Measurements from ENCODE around the gene THBS4.

Gene THBS4

GRCh38 chr5:80048084-80048780 lies 13.1 kb downstream of the THBS4 start:
- no peaks in the 10 kb centered on the region for H3K27me3 ChIP-seq (ENCODE audit: control insufficient read depth, low read length)
- no peaks in the 10 kb centered on the region for H3K9me2 ChIP-seq (replicated peaks; ENCODE audit: control insufficient read depth, low read length)
- H3K36me3 ChIP-seq (ENCODE audit: control insufficient read depth, low read length) = no peaks in the 10 kb centered on the region
- no peaks in the 10 kb centered on the region for H4K20me1 ChIP-seq (ENCODE audit: control insufficient read depth, insufficient read depth, low read depth, low read length)
- H3K27ac ChIP-seq (ENCODE audit: low read depth, low read length) = no peak overlapping the region
- H3K9me3 ChIP-seq (ENCODE audit: control insufficient read depth, insufficient read depth, low read length) = no peaks in the 10 kb centered on the region
- no peak overlapping the region for H3K4me2 ChIP-seq (ENCODE audit: low read length)
- H3F3A ChIP-seq (ENCODE audit: control insufficient read depth, insufficient read depth) = no peaks in the 10 kb centered on the region
- no peaks in the 10 kb centered on the region for H3K79me2 ChIP-seq (ENCODE audit: control insufficient read depth, low read length)
- no peaks in the 10 kb centered on the region for H3K4me1 ChIP-seq (ENCODE audit: control insufficient read depth, low read length)
- no peak overlapping the region for H3K4me3 ChIP-seq (ENCODE audit: low read length)
- TF ChIP-seq CTCF (IDR thresholded peaks at IDR 0.05; ENCODE audit: low read depth, low read length, poor library complexity, severe bottlenecking) (no peak), EZH2phosphoT487 (IDR thresholded peaks at IDR 0.05; ENCODE audit: borderline replicate concordance, low read length) (no peak)

- Histone ChIP-seq H3K4me2 (ENCODE audit: low read length) (no peak overlapping the region), H3K27ac (ENCODE audit: low read depth, low read length) (no peak overlapping the region), H3K36me3 (ENCODE audit: control insufficient read depth, low read length) (no peaks in the 10 kb centered on the region), H3K9me2 (replicated peaks; ENCODE audit: control insufficient read depth, low read length) (no peaks in the 10 kb centered on the region), H3K79me2 (ENCODE audit: control insufficient read depth, low read length) (no peaks in the 10 kb centered on the region), H3K4me1 (ENCODE audit: control insufficient read depth, low read length) (no peaks in the 10 kb centered on the region), H3K27me3 (ENCODE audit: control insufficient read depth, low read length) (no peaks in the 10 kb centered on the region), H4K20me1 (ENCODE audit: control insufficient read depth, insufficient read depth, low read depth, low read length) (no peaks in the 10 kb centered on the region), H3K4me3 (ENCODE audit: low read length) (no peak overlapping the region), H3K9me3 (ENCODE audit: control insufficient read depth, insufficient read depth, low read length) (no peaks in the 10 kb centered on the region), H3F3A (ENCODE audit: control insufficient read depth, insufficient read depth) (no peaks in the 10 kb centered on the region)
- TF ChIP-seq CTCF (IDR thresholded peaks at IDR 0.05; ENCODE audit: low read depth, low read length, poor library complexity, severe bottlenecking) = no peak
- no peak for TF ChIP-seq EZH2phosphoT487 (IDR thresholded peaks at IDR 0.05; ENCODE audit: borderline replicate concordance, low read length)
Observed at GRCh38 chr5:80052464-80052863, 17.3 kb downstream of the THBS4 start.

DNA sequence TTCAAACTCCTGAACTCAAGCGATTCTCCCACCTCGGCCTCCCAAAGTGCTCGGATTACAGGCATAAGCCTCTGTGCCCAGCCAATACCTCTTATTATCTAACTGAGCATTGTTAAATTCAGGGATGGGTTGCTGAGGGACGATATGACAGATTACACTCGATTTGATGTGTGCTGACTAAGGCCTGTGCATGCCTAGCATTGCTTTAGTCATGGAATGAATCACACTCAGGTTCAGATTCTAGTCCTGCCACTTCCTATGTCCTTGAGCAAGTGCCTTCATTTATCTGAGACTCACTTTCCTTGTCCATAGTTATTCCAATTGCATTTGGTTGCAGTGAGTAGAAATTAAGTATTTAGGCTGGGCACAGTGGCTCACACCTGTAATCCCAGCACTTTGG lies 19.5 kb downstream of the THBS4 start:
- H3K9me3 ChIP-seq (ENCODE audit: control insufficient read depth, insufficient read depth, low read length) = no peaks in the 10 kb centered on the region

More for the DNA sequence above, 19.5 kb downstream of the THBS4 start:
- no peak overlapping the region for H3K27ac ChIP-seq (ENCODE audit: low read depth, low read length)
- no peaks in the 10 kb centered on the region for H3K9me2 ChIP-seq (replicated peaks; ENCODE audit: control insufficient read depth, low read length)
- no peaks in the 10 kb centered on the region for H3F3A ChIP-seq (ENCODE audit: control insufficient read depth, insufficient read depth)
- H3K4me3 ChIP-seq (ENCODE audit: low read length) = no peak overlapping the region
- no peaks in the 10 kb centered on the region for H3K4me1 ChIP-seq (ENCODE audit: control insufficient read depth, low read length)
- H3K79me2 ChIP-seq (ENCODE audit: control insufficient read depth, low read length) = no peaks in the 10 kb centered on the region
- H4K20me1 ChIP-seq (ENCODE audit: control insufficient read depth, insufficient read depth, low read depth, low read length) = no peaks in the 10 kb centered on the region
- no peaks in the 10 kb centered on the region for H3K27me3 ChIP-seq (ENCODE audit: control insufficient read depth, low read length)
- no peak overlapping the region for H3K4me2 ChIP-seq (ENCODE audit: low read length)
- no peak for TF ChIP-seq CTCF (IDR thresholded peaks at IDR 0.05; ENCODE audit: low read depth, low read length, poor library complexity, severe bottlenecking)
- TF ChIP-seq EZH2phosphoT487 (IDR thresholded peaks at IDR 0.05; ENCODE audit: borderline replicate concordance, low read length) = no peak
- H3K36me3 ChIP-seq (ENCODE audit: control insufficient read depth, low read length) = no peaks in the 10 kb centered on the region
